ENCODE data around the gene RYR2.

GRCh38 chr1:237817277-237817676 is 775.3 kb downstream of the RYR2 start:
- TF ChIP-seq, protein P1, sequence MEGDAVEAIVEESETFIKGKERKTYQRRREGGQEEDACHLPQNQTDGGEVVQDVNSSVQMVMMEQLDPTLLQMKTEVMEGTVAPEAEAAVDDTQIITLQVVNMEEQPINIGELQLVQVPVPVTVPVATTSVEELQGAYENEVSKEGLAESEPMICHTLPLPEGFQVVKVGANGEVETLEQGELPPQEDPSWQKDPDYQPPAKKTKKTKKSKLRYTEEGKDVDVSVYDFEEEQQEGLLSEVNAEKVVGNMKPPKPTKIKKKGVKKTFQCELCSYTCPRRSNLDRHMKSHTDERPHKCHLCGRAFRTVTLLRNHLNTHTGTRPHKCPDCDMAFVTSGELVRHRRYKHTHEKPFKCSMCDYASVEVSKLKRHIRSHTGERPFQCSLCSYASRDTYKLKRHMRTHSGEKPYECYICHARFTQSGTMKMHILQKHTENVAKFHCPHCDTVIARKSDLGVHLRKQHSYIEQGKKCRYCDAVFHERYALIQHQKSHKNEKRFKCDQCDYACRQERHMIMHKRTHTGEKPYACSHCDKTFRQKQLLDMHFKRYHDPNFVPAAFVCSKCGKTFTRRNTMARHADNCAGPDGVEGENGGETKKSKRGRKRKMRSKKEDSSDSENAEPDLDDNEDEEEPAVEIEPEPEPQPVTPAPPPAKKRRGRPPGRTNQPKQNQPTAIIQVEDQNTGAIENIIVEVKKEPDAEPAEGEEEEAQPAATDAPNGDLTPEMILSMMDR (IDR thresholded peaks at IDR 0.05), result no peak
- TF ChIP-seq POLR2A (IDR thresholded peaks at IDR 0.05), result no peak
